BLaER1 treated with 17β-estradiol and CSF1 and Interleukin-3, amounts not matched to agents 10 nM and 100 nM (cell line): ENCODE data around the gene SH3BP2.

Experiments used
- H3K27ac ChIP-seq, 11 experiments: shearing (Covaris generic); formaldehyde crosslinking; 2 replicates each; pipeline ENCODE4 v1.8.1; 2022
- H3K27me3 ChIP-seq, 11 experiments: shearing (Covaris generic); formaldehyde crosslinking; 2 replicates each; pipeline ENCODE4 v1.8.1; 2022
- H3K36me3 ChIP-seq, 11 experiments: shearing (Covaris generic); formaldehyde crosslinking; 2 replicates each; pipeline ENCODE4 v1.8.1; 2022
- H3K4me1 ChIP-seq, 10 experiments: shearing (Covaris generic); formaldehyde crosslinking; 2 replicates each; pipeline ENCODE4 v1.8.1; 2022
- H3K4me2 ChIP-seq, 11 experiments: shearing (Covaris generic); formaldehyde crosslinking; 2 replicates each; pipeline ENCODE4 v1.8.1; 2022
- H3K4me3 ChIP-seq, 10 experiments: shearing (Covaris generic); formaldehyde crosslinking; 2 replicates each; pipeline ENCODE4 v1.8.1; 2022
- H3K9ac ChIP-seq, 11 experiments: shearing (Covaris generic); formaldehyde crosslinking; 2 replicates each; pipeline ENCODE4 v1.8.1; 2022
- H3K9me3 ChIP-seq, 11 experiments: shearing (Covaris generic); formaldehyde crosslinking; replicated peaks in 1 of 11; 2 replicates each; pipeline ENCODE4 v1.8.1; 2022
- H4K20me1 ChIP-seq, 11 experiments: shearing (Covaris generic); formaldehyde crosslinking; 2 replicates each; pipeline ENCODE4 v1.8.1; 2022
- Cebpa-rat ChIP-seq, 11 experiments: shearing (Covaris generic); IDR thresholded peaks; 2 replicates each; pipeline ENCODE4 v1.8.1; 2022

SH3BP2 gene

GRCh38 chr4:2858451-2859217, 65.7 kb downstream of the SH3BP2 start:
- Histone ChIP-seq H3K27ac (peak overlapping the region in 3 of 11 experiments; percentile 1 to 47 (median 10); a peak in 6 of 22 replicates), H3K9ac (no peak overlapping the region), H3K36me3 (peaks cover 14 to 46% (median 26%) of the 10 kb centered on the region in 11 experiments), H4K20me1 (peaks cover 31 to 100% (median 64%) of the 10 kb centered on the region in 11 experiments), H3K4me3 (no peak overlapping the region), H3K27me3 (no peaks in the 10 kb centered on the region), H3K9me3 (no peaks in the 10 kb centered on the region), H3K4me2 (peak overlapping the region; percentile 1 to 79 (median 38); a peak in 20 of 22 replicates), H3K4me1 (peaks cover 57 to 72% (median 64%) of the 10 kb centered on the region in 10 experiments)
- TF ChIP-seq Cebpa-rat (IDR thresholded peaks at IDR 0.05): no peak

DNA sequence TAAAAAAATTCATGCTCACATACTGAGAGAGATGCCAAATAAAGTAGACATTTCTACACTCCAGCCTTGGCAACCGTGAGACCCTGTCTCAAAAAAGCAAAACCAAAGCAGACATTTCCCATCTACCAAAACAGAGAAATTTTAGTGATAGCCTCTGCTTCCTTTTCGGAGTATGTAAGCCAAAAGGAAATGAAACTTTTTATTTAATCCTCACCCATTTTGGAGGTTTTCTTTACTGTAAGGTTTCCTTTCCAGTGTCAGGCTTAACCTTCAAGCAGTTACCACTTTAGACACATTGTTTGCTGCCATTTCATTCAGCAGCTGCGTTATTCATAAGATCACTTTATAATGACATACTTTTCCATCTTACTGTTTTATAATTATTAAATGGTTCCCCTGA, 66.6 kb downstream of the SH3BP2 start:
- Histone ChIP-seq H3K4me2 (peak overlapping the region; percentile 19 to 79 (median 54); a peak in 21 of 22 replicates), H4K20me1 (peaks cover 28 to 100% (median 62%) of the 10 kb centered on the region in 11 experiments), H3K9ac (peak overlapping the region in 1 of 11 experiments; percentile 48; a peak in 1 of 22 replicates), H3K9me3 (no peaks in the 10 kb centered on the region), H3K27me3 (no peaks in the 10 kb centered on the region), H3K27ac (peak overlapping the region in 6 of 11 experiments; percentile 1 to 47 (median 21); a peak in 7 of 22 replicates), H3K4me3 (no peak overlapping the region), H3K4me1 (peaks cover 59 to 73% (median 70%) of the 10 kb centered on the region in 10 experiments), H3K36me3 (peaks cover 7 to 37% (median 18%) of the 10 kb centered on the region in 11 experiments; a peak in 19 of 22 replicates)
- TF ChIP-seq Cebpa-rat (IDR thresholded peaks at IDR 0.05): no peak

GRCh38 chr4:2860391-2861348, 67.8 kb downstream of the SH3BP2 start:
- Histone ChIP-seq H3K4me2 (peak overlapping the region; percentile 2 to 79 (median 54); a peak in 19 of 22 replicates), H3K4me3 (no peak overlapping the region), H3K27ac (peak overlapping the region in 2 of 11 experiments; percentile 17 to 47; a peak in 1 of 22 replicates), H3K9me3 (no peaks in the 10 kb centered on the region), H3K4me1 (peaks cover 69 to 84% (median 78%) of the 10 kb centered on the region in 10 experiments), H3K9ac (no peak overlapping the region), H3K27me3 (no peaks in the 10 kb centered on the region), H4K20me1 (peaks cover 28 to 100% (median 67%) of the 10 kb centered on the region in 11 experiments), H3K36me3 (peaks cover 2 to 27% (median 9%) of the 10 kb centered on the region in 11 experiments; a peak in 11 of 22 replicates)
- TF ChIP-seq Cebpa-rat (IDR thresholded peaks at IDR 0.05): no peak

DNA sequence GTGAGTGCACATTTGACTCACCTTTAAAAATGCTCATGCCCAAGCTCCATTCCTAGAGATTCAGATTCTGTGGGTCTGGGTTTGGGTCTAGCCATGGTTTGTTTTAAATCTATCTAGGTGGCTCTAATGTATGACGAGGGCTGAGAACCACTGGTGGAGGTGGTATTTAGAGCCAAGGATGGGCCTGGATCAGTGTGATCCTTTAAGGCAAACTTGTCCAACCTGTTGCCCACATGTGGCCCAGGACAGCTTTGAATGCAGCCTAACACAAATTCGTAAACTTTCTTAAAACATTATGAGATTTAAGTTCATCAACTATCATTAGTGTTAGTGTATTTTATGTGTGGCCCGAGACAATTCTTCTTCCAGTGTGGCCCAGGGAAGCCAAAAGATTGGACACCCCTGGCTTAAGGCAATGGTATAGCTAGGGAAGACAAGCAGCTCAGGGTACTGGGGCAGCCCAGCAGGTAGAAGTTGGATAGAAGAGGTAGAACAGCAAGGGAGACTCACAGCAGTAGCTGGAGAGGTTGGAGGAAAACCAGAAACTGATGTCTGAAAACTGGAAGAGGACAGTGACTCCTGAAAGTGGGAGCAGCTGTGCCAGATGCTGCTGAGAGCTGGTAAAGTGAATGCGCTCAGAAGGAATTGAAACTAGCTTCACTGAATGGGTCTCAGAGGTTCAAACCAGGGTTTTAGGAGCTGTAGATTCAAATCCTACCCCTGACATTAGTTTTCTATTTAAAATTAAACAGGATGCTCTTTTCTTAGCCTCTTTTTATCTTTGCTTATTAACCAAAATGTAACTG, 68.9 kb downstream of the SH3BP2 start:
- Histone ChIP-seq H4K20me1 (peaks cover 37 to 100% (median 79%) of the 10 kb centered on the region in 11 experiments), H3K36me3 (peaks cover 0 to 17% (median 5%) of the 10 kb centered on the region in 11 experiments; a peak in 7 of 22 replicates), H3K4me1 (peaks cover 78 to 96% (median 88%) of the 10 kb centered on the region in 10 experiments), H3K27me3 (no peaks in the 10 kb centered on the region), H3K9ac (no peak overlapping the region), H3K4me2 (peak overlapping the region; percentile 19 to 79 (median 41); a peak in 20 of 22 replicates), H3K9me3 (no peaks in the 10 kb centered on the region), H3K4me3 (no peak overlapping the region), H3K27ac (no peak overlapping the region)
- TF ChIP-seq Cebpa-rat (IDR thresholded peaks at IDR 0.05): no peak

GRCh38 chr4:2862528-2862927, 69.6 kb downstream of the SH3BP2 start:
- Histone ChIP-seq H3K9ac (no peak overlapping the region), H3K4me3 (no peak overlapping the region)

GRCh38 chr4:2863649-2864048, 70.8 kb downstream of the SH3BP2 start:
- no peak overlapping the region for H3K9ac ChIP-seq
- no peaks in the 10 kb centered on the region for H3K27me3 ChIP-seq
- no peaks in the 10 kb centered on the region for H3K9me3 ChIP-seq
- no peak overlapping the region for H3K27ac ChIP-seq
- TF ChIP-seq Cebpa-rat (IDR thresholded peaks at IDR 0.05): no peak
- peak overlapping the region in 10 of 11 experiments; percentile 33 to 93 (median 55); a peak in 11 of 22 replicates for H3K4me2 ChIP-seq
- H3K36me3 ChIP-seq: peaks cover 0 to 8% (median 0%) of the 10 kb centered on the region in 11 experiments; a peak in 2 of 22 replicates
- peaks cover 88 to 100% (median 97%) of the 10 kb centered on the region in 10 experiments for H3K4me1 ChIP-seq
- no peak overlapping the region for H3K4me3 ChIP-seq
- peaks cover 53 to 100% (median 82%) of the 10 kb centered on the region in 11 experiments for H4K20me1 ChIP-seq

More at GRCh38 chr4:2862528-2862927, 69.6 kb downstream of the SH3BP2 start:
- Histone ChIP-seq H3K36me3 (peaks cover 0 to 12% (median 0%) of the 10 kb centered on the region in 11 experiments; a peak in 4 of 22 replicates), H3K4me1 (peaks cover 85 to 100% (median 95%) of the 10 kb centered on the region in 10 experiments), H3K9me3 (no peaks in the 10 kb centered on the region), H3K27me3 (no peaks in the 10 kb centered on the region), H3K4me2 (peak overlapping the region; percentile 19 to 79 (median 41); a peak in 21 of 22 replicates), H4K20me1 (peaks cover 43 to 100% (median 79%) of the 10 kb centered on the region in 11 experiments), H3K27ac (no peak overlapping the region)
- no peak for TF ChIP-seq Cebpa-rat (IDR thresholded peaks at IDR 0.05)

- no peak overlapping the region for H3K4me3 ChIP-seq
- no peaks in the 10 kb centered on the region for H3K9me3 ChIP-seq
- peaks cover 0 to 8% (median 0%) of the 10 kb centered on the region in 11 experiments; a peak in 2 of 22 replicates for H3K36me3 ChIP-seq
- H4K20me1 ChIP-seq: peaks cover 52 to 100% (median 91%) of the 10 kb centered on the region in 11 experiments
- no peak for TF ChIP-seq Cebpa-rat (IDR thresholded peaks at IDR 0.05)
- H3K27ac ChIP-seq: no peak overlapping the region
- H3K27me3 ChIP-seq: no peaks in the 10 kb centered on the region
- no peak overlapping the region for H3K9ac ChIP-seq
- H3K4me2 ChIP-seq: peak overlapping the region in 10 of 11 experiments; percentile 26 to 93 (median 54); a peak in 14 of 22 replicates
- peaks cover 82 to 100% (median 96%) of the 10 kb centered on the region in 10 experiments for H3K4me1 ChIP-seq
Observed at GRCh38 chr4:2865196-2865780, 72.4 kb downstream of the SH3BP2 start.
